Activated naive CD8-positive, alpha-beta T cell treated with anti-CD3 and anti-CD28 coated beads for 36 hours (primary cell): Measurements from ENCODE around the gene TMEM43. TPM values are rescaled to one million over a fixed set of nuclear protein-coding genes. Genes with fewer than 3 reads are reported as not detected.
A peak's percentile ranks its signal among the peaks of the same experiment; 100 is the strongest.
"Not testable (repeated sequence)": the region's sequence is repeated elsewhere in the genome, so short reads cannot be mapped to it uniquely, and the experiment has no call there.

Experiments used
- DNase-seq: peaks from one replicate; pipeline ENCODE4 v3.0.0; 2021
- H3K27ac Mint-ChIP-seq: one replicate; pipeline ENCODE4 v1.8.0; 2022; ENCODE audit warnings: mild to moderate bottlenecking, moderate library complexity, mixed read lengths
- H3K27me3 Mint-ChIP-seq: one replicate; pipeline ENCODE4 v1.8.0; 2022; ENCODE audit warnings: mild to moderate bottlenecking, mixed read lengths
- H3K36me3 Mint-ChIP-seq: one replicate; pipeline ENCODE4 v1.8.0; 2021; ENCODE audit warnings: mild to moderate bottlenecking, mixed read lengths
- H3K4me1 Mint-ChIP-seq: one replicate; pipeline ENCODE4 v1.8.0; 2021; ENCODE audit warnings: mixed read lengths
- H3K4me3 Mint-ChIP-seq: one replicate; pipeline ENCODE4 v1.8.0; 2022; ENCODE audit warnings: mild to moderate bottlenecking, moderate library complexity, mixed read lengths
- H3K9me3 Mint-ChIP-seq: one replicate; pipeline ENCODE4 v1.8.0; 2022; ENCODE audit warnings: mixed read lengths
- total RNA-seq, 2 experiments: library from RNA; stranded (reverse); gene quantifications; one replicate each; pipeline ENCODE4 v1.2.3, GENCODE V29; 2021

TMEM43 gene
- total RNA-seq, 2 experiments from 2014 or later: 26.8 to 27.0 TPM

- peaks cover 21% of the 10 kb centered on the region for H3K4me1 Mint-ChIP-seq
- H3K27ac Mint-ChIP-seq: no peak overlapping the region
- no peak for DNase-seq
- H3K4me3 Mint-ChIP-seq: no peak overlapping the region
- peaks cover 30% of the 10 kb centered on the region for H3K36me3 Mint-ChIP-seq
- no peaks in the 10 kb centered on the region for H3K9me3 Mint-ChIP-seq
- H3K27me3 Mint-ChIP-seq: no peaks in the 10 kb centered on the region
These were observed 6.2 kb upstream of the TMEM43 start for GRCh38 chr3:14118400-14119381.

GRCh38 chr3:14119651-14120050 lies 5.2 kb upstream of the TMEM43 start:
- no peak overlapping the region for H3K27ac Mint-ChIP-seq
- H3K4me3 Mint-ChIP-seq: no peak overlapping the region
- no peaks in the 10 kb centered on the region for H3K27me3 Mint-ChIP-seq
- H3K36me3 Mint-ChIP-seq: peaks cover 34% of the 10 kb centered on the region
- no peak for DNase-seq
- no peaks in the 10 kb centered on the region for H3K9me3 Mint-ChIP-seq
- peaks cover 20% of the 10 kb centered on the region for H3K4me1 Mint-ChIP-seq

GRCh38 chr3:14120111-14120920 lies 4.5 kb upstream of the TMEM43 start:
- no peak overlapping the region for H3K27ac Mint-ChIP-seq
- H3K4me1 Mint-ChIP-seq: peaks cover 20% of the 10 kb centered on the region
- peaks cover 31% of the 10 kb centered on the region for H3K36me3 Mint-ChIP-seq
- no peak for DNase-seq
- H3K9me3 Mint-ChIP-seq: no peaks in the 10 kb centered on the region
- no peak overlapping the region for H3K4me3 Mint-ChIP-seq
- no peaks in the 10 kb centered on the region for H3K27me3 Mint-ChIP-seq

- not testable (repeated sequence) for H3K4me3 Mint-ChIP-seq, H3K27ac Mint-ChIP-seq, H3K9me3 Mint-ChIP-seq, DNase-seq, H3K27me3 Mint-ChIP-seq
- Mint-ChIP-seq H3K36me3 (peaks cover 31% of the 10 kb centered on the region), H3K4me1 (peaks cover 23% of the 10 kb centered on the region)
These were observed 3.9 kb upstream of the TMEM43 start for GRCh38 chr3:14120921-14121448.

DNA sequence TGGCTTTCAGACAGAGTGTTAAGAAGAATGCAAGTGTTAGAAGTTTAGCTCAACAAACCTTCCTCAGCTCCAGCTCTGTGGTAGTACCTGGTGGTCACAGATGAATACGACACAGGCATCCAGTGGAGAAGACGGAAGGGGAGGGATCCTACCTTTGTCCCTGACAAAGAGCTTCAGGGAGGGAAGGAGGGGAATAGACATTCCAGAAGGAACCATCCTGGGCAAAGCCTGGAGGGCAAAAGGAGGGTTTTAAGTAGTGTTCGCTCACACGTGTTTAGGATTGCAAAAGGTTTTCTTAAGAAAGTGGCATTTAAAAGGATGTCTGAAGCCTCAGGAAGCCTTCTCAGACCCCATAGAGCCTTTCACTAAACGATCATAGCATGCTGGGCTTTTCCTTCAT lies 3.0 kb upstream of the TMEM43 start:
- Mint-ChIP-seq H3K9me3 (no peaks in the 10 kb centered on the region), H3K4me3 (no peak overlapping the region), H3K27me3 (no peaks in the 10 kb centered on the region)

GRCh38 chr3:14122301-14122700 lies 2.6 kb upstream of the TMEM43 start:
- peaks cover 32% of the 10 kb centered on the region for H3K36me3 Mint-ChIP-seq
- H3K27me3 Mint-ChIP-seq: no peaks in the 10 kb centered on the region
- H3K9me3 Mint-ChIP-seq: no peaks in the 10 kb centered on the region
- peaks cover 34% of the 10 kb centered on the region for H3K4me1 Mint-ChIP-seq
- H3K27ac Mint-ChIP-seq: peak overlapping the region; percentile 93
- no peak for DNase-seq
- peak overlapping the region; percentile 97 for H3K4me3 Mint-ChIP-seq

More for the DNA sequence above, 3.0 kb upstream of the TMEM43 start:
- H3K4me1 Mint-ChIP-seq: peaks cover 31% of the 10 kb centered on the region
- H3K36me3 Mint-ChIP-seq: peaks cover 32% of the 10 kb centered on the region
- no peak for DNase-seq
- peak overlapping the region; percentile 21 for H3K27ac Mint-ChIP-seq

DNA sequence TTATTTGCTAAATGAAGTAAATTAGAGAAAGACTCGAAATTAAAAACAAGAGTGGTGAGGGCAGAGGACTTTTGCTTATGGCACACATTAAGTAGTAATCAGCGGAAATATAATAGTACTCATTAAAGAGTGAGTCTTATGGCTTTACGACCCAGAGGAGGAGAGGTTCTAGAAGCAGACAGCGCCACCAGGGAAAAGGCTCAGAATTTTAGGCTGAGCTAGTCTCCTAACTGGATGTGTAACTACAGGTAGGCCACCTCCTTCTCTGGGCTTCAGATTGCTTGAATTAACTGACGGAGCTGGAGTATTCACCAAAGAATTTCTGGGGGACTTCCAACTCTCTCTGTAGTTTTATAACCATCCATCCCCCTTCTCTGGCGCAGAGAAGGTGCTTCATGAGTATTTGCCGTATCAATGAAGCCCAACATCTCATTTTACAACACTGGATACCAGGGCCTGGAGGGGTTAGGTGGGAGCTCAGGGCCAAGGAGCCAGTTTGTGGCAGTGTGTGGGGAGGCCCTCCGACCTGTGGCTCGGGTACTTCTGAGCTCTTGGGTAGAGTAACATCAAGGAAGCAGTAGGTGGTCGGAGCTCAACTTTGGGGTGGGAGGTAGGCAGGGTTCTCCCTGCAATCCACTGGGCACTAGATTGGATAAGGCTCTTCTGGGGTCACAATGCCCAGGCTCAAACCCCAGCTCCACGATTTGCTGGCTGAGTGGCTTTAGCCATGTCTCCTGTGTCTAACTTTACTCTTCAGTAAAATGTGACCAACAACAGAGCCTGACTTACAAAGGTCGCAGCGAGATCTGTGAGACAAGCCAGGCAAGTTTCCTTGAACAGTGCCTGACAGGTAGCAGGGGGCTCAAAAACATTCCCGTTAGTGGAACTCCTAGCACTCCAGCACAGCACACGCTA lies 1.3 kb upstream of the TMEM43 start:
- DNase-seq: no peak
- Mint-ChIP-seq H3K4me1 (peaks cover 42% of the 10 kb centered on the region), H3K27ac (peak overlapping the region; percentile 93), H3K27me3 (no peaks in the 10 kb centered on the region), H3K9me3 (no peaks in the 10 kb centered on the region), H3K36me3 (peaks cover 39% of the 10 kb centered on the region), H3K4me3 (peak overlapping the region; percentile 97)

DNA sequence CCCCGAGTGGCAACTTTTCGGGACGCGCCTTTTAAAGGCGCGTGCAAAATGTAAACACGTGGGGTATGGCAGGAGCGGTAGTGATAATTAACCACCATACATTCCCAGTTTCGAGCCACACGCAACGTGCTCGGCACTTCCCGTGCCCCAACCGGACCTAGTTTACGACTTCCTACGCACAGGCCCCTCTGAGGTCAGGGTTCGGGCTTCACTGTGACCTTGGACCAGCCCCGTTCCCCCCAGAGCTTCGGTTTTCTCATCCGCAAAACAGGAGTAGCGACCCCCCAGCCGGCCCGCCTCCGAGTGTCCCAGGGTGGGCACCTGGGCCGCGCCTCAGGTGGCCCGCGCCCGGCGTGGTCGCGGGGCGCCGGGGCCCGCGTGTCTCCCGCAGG lies 633 bp upstream of the TMEM43 start:
- peak overlapping the region; percentile 97 for H3K4me3 Mint-ChIP-seq
- peak; percentile 72 for DNase-seq
- no peaks in the 10 kb centered on the region for H3K9me3 Mint-ChIP-seq
- peaks cover 42% of the 10 kb centered on the region for H3K4me1 Mint-ChIP-seq
- H3K27me3 Mint-ChIP-seq: no peaks in the 10 kb centered on the region
- peak overlapping the region; percentile 93 for H3K27ac Mint-ChIP-seq
- peaks cover 43% of the 10 kb centered on the region for H3K36me3 Mint-ChIP-seq

- Mint-ChIP-seq H3K9me3 (no peaks in the 10 kb centered on the region), H3K27me3 (no peaks in the 10 kb centered on the region), H3K36me3 (peaks cover 50% of the 10 kb centered on the region), H3K4me3 (peak overlapping the region; percentile 97), H3K4me1 (peaks cover 41% of the 10 kb centered on the region), H3K27ac (peak overlapping the region; percentile 91)
- peak; percentile 70 for DNase-seq
These were observed 553 bp downstream of the TMEM43 start for GRCh38 chr3:14125193-14126016.

- H3K27ac Mint-ChIP-seq: peak overlapping the region; percentile 91
- peak overlapping the region; percentile 97 for H3K4me3 Mint-ChIP-seq
- no peak for DNase-seq
- peaks cover 50% of the 10 kb centered on the region for H3K36me3 Mint-ChIP-seq
- no peaks in the 10 kb centered on the region for H3K9me3 Mint-ChIP-seq
- no peaks in the 10 kb centered on the region for H3K27me3 Mint-ChIP-seq
- H3K4me1 Mint-ChIP-seq: peaks cover 38% of the 10 kb centered on the region
These were observed 1.4 kb downstream of the TMEM43 start for GRCh38 chr3:14126017-14126886.

- Mint-ChIP-seq H3K4me1 (peaks cover 36% of the 10 kb centered on the region), H3K27me3 (no peaks in the 10 kb centered on the region), H3K36me3 (peaks cover 46% of the 10 kb centered on the region), H3K27ac (no peak overlapping the region), H3K9me3 (no peaks in the 10 kb centered on the region), H3K4me3 (no peak overlapping the region)
- no peak for DNase-seq
These were observed 2.1 kb downstream of the TMEM43 start for GRCh38 chr3:14126887-14127505.

DNA sequence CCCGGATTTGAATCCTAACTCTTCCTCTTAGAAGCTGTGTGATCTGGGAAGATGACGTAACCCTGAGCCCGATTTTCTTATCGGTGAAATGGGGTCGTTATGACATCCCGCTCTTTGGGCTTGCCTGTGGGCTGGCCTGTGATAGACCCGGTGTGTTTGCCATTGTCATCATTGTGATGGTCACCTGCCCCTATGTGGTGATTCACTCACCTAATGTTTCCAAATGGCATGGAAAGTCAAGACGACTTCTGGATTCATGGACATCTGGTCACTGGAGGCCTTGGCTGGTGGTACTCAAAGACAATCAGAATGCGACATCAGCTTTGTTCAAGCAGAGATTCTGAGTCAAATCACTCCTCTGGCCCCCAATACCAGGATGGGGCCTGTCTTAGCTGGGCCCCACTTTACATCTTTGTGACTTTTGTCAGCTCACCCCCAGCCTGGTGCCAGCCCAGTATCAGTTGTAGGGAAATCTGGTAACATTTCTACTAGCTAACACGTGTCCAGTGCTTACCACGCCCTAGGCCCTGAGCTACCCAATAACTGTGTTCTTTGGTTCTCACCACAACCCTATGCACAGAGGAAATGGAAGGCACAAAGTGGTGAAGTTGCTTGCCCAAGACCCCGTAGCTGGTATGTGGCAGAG lies 2.8 kb downstream of the TMEM43 start:
- Mint-ChIP-seq H3K27me3 (no peaks in the 10 kb centered on the region), H3K27ac (no peak overlapping the region), H3K4me1 (peaks cover 30% of the 10 kb centered on the region), H3K36me3 (peaks cover 43% of the 10 kb centered on the region), H3K4me3 (no peak overlapping the region), H3K9me3 (no peaks in the 10 kb centered on the region)
- DNase-seq: no peak
